Keratinocyte (primary cell): ENCODE measurements around the gene RNPS1. TPM values are rescaled to one million over a fixed set of nuclear protein-coding genes. Genes with fewer than 3 reads are reported as not detected.

Experiments
- DNase-seq: peaks from one replicate; pipeline ENCODE4 v3.0.0-alpha.2; 2011; ENCODE audit warnings: low read depth, missing footprints, low spot score
- FAIRE-seq: peaks from 2 replicates; lab custom pipeline; 2011; peaks lifted over from hg19 to GRCh38; lab: Jason Lieb, UNC
- H2AFZ ChIP-seq: 2 replicates; pipeline ENCODE4 v1.6.0; 2012; ENCODE audit warnings: low read length, control low read depth, inconsistent platforms; ENCODE audit not compliant: control insufficient read depth
- H3K27ac ChIP-seq: 2 replicates; pipeline ENCODE4 v1.5.1; 2011; ENCODE audit warnings: low read length; ENCODE audit not compliant: control insufficient read depth, insufficient read depth
- H3K27me3 ChIP-seq: 3 replicates; pipeline ENCODE4 v1.6.0; 2011; ENCODE audit warnings: low read length; ENCODE audit not compliant: control insufficient read depth, insufficient read depth; ENCODE audit errors: extremely low read depth
- H3K36me3 ChIP-seq, 2 experiments: 2 replicates in 1 of 2; 3 replicates in 1 of 2; pipeline ENCODE4 v1.5.1; 2011; ENCODE audit warnings: low read length in 2 of 2, mild to moderate bottlenecking in 1 of 2; ENCODE audit not compliant: control insufficient read depth in 2 of 2, insufficient read depth in 2 of 2; ENCODE audit errors: extremely low read depth in 1 of 2
- H3K4me1 ChIP-seq: 3 replicates; pipeline ENCODE4 v1.5.1; 2011; ENCODE audit warnings: low read length; ENCODE audit not compliant: control insufficient read depth, insufficient read depth; ENCODE audit errors: extremely low read depth
- H3K4me2 ChIP-seq: 3 replicates; pipeline ENCODE4 v1.6.0; 2011; ENCODE audit warnings: low read depth, low read length; ENCODE audit not compliant: control insufficient read depth, insufficient read depth; ENCODE audit errors: extremely low read depth
- H3K4me3 ChIP-seq, 3 experiments: fragments of 200-600 bp in 1 of 3; sonication (generic) in 1 of 3; 2 replicates in 2 of 3; 3 replicates in 1 of 3; pipeline ENCODE4 v1.5.1; 2011 to 2016; ENCODE audit warnings: low read length in 3 of 3, mild to moderate bottlenecking in 3 of 3, control low read depth in 2 of 3, inconsistent platforms in 1 of 3, low read depth in 1 of 3, mixed read lengths in 1 of 3, mixed run types in 1 of 3, moderate library complexity in 1 of 3; ENCODE audit not compliant: control insufficient read depth in 2 of 3, insufficient read depth in 2 of 3; ENCODE audit errors: extremely low read depth in 1 of 3
- H3K79me2 ChIP-seq: 2 replicates; pipeline ENCODE4 v1.6.0; 2012; ENCODE audit warnings: low read length; ENCODE audit not compliant: control insufficient read depth, insufficient read depth
- H3K9ac ChIP-seq: 3 replicates; pipeline ENCODE4 v1.6.0; 2011; ENCODE audit warnings: low read length; ENCODE audit not compliant: control insufficient read depth, insufficient read depth; ENCODE audit errors: extremely low read depth
- H3K9me1 ChIP-seq: 3 replicates; pipeline ENCODE4 v1.6.0; 2011; ENCODE audit warnings: low read length; ENCODE audit not compliant: control insufficient read depth, insufficient read depth; ENCODE audit errors: extremely low read depth
- H3K9me3 ChIP-seq: 2 replicates; pipeline ENCODE4 v1.5.1; 2012; ENCODE audit warnings: low read depth, low read length; ENCODE audit not compliant: control insufficient read depth
- H4K20me1 ChIP-seq: 3 replicates; pipeline ENCODE4 v1.6.0; 2011; ENCODE audit warnings: low read length; ENCODE audit not compliant: control insufficient read depth, insufficient read depth; ENCODE audit errors: extremely low read depth
- EZH2 ChIP-seq: IDR thresholded peaks from one replicate; pipeline ENCODE4 v1.6.1; 2012; ENCODE audit warnings: inconsistent platforms, mild to moderate bottlenecking, low read length, moderate library complexity
- dilution Hi-C: fragments of 300-500 bp; cut with MboI; formaldehyde crosslinking; loops from one replicate; pipeline ENCODE4 v1.7.0; 2020; ENCODE audit warnings: low sequenced_read_pairs; ENCODE audit not compliant: extremely low pct_ligation_motif_present
- polyA plus RNA-seq, 5 experiments: library from polyadenylated mRNA; depleted of rRNA in 3 of 5; stranded (reverse) in 3 of 5; stranded (forward) in 1 of 5; unstranded in 1 of 5; fragments of >200 nt; gene quantifications; 1 replicate in 1 of 5; 2 replicates in 3 of 5; 3 replicates in 1 of 5; pipeline versions ENCODE4 v1.2.1 to v1.2.3, GENCODE V29; 2011 to 2012; ENCODE audit warnings: missing spikeins in 2 of 5, low read depth in 1 of 5, low replicate concordance in 1 of 5
- TF ChIP-seq, protein P1 (sequence below), 3 experiments: IDR thresholded peaks in 1 of 3; conservative IDR thresholded peaks in 1 of 3; optimal IDR thresholded peaks in 1 of 3; 2 replicates in 2 of 3; 3 replicates in 1 of 3; pipeline versions ENCODE3 to v1.5.1; 2011; ENCODE audit warnings: low read length in 3 of 3, mild to moderate bottlenecking in 3 of 3, moderate library complexity in 2 of 3, control low read depth in 1 of 3, inconsistent platforms in 1 of 3; ENCODE audit not compliant: insufficient read depth in 2 of 3; ENCODE audit errors: extremely low read depth in 1 of 3

The RNPS1 gene
- polyA plus RNA-seq, 1 donor (not counting 4 experiments of a cell fraction or from before 2014, with no cell fraction given) = 89.4 TPM

DNA sequence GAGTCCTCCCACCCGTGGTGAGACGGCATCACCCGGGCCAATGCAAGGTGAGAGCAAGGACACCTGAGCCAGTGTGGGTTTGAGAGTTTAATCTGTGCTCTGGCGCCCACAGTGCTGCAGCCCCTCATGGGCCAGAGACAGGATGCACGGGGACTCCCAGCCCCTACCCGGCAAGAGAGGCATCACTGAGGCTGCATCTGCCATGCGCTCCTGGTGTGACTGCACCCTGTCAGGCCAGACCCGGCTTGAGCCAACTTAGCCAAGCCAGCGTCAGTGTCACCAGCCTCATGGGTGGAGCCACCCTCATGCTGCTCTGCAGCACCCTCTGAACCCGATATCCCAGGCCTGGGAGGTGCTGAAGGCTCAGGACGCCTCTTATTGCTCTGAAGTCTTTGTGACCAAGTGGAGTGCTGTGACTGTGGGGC lies 56.0 kb downstream of the RNPS1 start:
- H4K20me1 ChIP-seq = no peaks in the 10 kb centered on the region
- dilution Hi-C loops = no loop called here
- no peak for FAIRE-seq
- peaks cover 12 to 23% of the 10 kb centered on the region in 2 experiments for H3K36me3 ChIP-seq
- H3K27ac ChIP-seq = no peak overlapping the region
- DNase-seq = no peak
- no peak overlapping the region for H3K4me2 ChIP-seq
- TF ChIP-seq EZH2 = no peak
- TF ChIP-seq, protein P1, sequence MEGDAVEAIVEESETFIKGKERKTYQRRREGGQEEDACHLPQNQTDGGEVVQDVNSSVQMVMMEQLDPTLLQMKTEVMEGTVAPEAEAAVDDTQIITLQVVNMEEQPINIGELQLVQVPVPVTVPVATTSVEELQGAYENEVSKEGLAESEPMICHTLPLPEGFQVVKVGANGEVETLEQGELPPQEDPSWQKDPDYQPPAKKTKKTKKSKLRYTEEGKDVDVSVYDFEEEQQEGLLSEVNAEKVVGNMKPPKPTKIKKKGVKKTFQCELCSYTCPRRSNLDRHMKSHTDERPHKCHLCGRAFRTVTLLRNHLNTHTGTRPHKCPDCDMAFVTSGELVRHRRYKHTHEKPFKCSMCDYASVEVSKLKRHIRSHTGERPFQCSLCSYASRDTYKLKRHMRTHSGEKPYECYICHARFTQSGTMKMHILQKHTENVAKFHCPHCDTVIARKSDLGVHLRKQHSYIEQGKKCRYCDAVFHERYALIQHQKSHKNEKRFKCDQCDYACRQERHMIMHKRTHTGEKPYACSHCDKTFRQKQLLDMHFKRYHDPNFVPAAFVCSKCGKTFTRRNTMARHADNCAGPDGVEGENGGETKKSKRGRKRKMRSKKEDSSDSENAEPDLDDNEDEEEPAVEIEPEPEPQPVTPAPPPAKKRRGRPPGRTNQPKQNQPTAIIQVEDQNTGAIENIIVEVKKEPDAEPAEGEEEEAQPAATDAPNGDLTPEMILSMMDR (optimal IDR thresholded peaks at IDR 0.05 in 1 of 3, IDR thresholded peaks at IDR 0.05 in 1 of 3, conservative IDR thresholded peaks at IDR 0.05 in 1 of 3; ENCODE audit: extremely low read depth in 1 of 3, insufficient read depth in 2 of 3, low read length in 3 of 3) = no peak
- H3K4me1 ChIP-seq = peaks cover 13% of the 10 kb centered on the region
- H3K79me2 ChIP-seq = peaks cover 20% of the 10 kb centered on the region
- H2AFZ ChIP-seq = no peak overlapping the region
- H3K9me1 ChIP-seq = no peaks in the 10 kb centered on the region
- H3K9me3 ChIP-seq = no peaks in the 10 kb centered on the region
- no peaks in the 10 kb centered on the region for H3K27me3 ChIP-seq
- H3K9ac ChIP-seq = no peak overlapping the region
- H3K4me3 ChIP-seq = no peak overlapping the region

DNA sequence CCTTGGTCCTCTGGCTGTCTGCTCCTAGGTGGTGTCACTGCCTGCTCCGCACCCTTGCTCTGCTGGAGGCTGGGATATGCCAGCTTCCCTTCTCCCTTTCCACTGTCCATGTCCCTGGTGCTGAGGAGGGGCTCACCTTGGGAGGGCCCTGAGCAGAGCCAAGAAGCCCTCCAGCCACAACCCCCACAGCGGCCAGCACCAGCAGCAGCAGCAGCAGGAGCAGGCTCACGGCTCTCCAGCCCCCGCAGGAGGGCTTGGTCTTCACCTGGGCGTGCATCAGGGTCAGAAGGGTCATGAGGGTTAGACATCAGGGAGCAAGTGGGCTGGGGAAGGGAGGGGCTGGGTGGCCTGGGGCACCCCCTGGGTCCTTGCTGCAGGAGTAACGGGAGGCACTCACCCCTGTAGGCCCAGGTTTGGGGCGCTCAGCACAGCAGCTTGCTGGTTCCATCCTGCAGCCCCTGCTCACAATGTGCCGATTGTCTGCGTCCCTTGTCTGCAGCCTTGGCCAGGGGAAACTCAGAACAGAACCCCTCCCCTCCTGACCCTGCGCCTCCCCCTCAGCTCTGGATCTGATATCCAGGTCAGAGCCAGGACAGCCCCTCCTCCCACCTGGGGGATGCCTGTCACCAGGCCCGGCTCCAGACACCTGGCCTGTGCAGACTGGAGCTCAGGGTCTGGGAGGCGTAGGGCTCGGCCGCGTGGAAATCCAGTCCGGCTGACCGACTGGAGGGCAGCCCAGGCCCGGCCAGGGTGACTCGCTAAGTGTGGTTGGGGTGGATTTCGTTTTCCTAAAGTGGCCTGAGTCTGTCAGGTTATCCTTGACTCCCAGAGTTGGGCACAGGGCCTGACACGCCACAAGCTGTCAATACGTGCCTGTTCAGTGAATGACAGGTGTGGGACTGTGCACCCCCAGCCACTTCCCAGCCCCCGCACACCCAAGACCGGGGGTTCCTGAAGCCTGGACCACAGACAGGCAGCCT lies 57.2 kb downstream of the RNPS1 start, which contains the start of gene BRICD5:
Gene BRICD5 (minus strand): TSS at position 478 of the 980 bp plus-strand sequence. CDS start 30 bp downstream, at position 448.
- DNase-seq (no peak), FAIRE-seq (no peak)
- Histone ChIP-seq H3K4me1 (peaks cover 17% of the 10 kb centered on the region), H3K27me3 (no peaks in the 10 kb centered on the region), H3K4me2 (no peak within 1 kb of the TSS), H3K4me3 (no peak within 1 kb of the TSS), H3K9me1 (no peaks in the 10 kb centered on the region), H2AFZ (no peak within 1 kb of the TSS), H3K9ac (no peak within 1 kb of the TSS), H3K79me2 (peaks cover 26% of the 10 kb centered on the region), H3K9me3 (no peaks in the 10 kb centered on the region), H4K20me1 (no peaks in the 10 kb centered on the region), H3K36me3 (peaks cover 12 to 26% of the 10 kb centered on the region in 2 experiments), H3K27ac (no peak within 1 kb of the TSS)
- dilution Hi-C loops = no loop called here
- TF ChIP-seq, protein P1 (optimal IDR thresholded peaks at IDR 0.05 in 1 of 3, IDR thresholded peaks at IDR 0.05 in 1 of 3, conservative IDR thresholded peaks at IDR 0.05 in 1 of 3; ENCODE audit: extremely low read depth in 1 of 3, insufficient read depth in 2 of 3, low read length in 3 of 3) = no peak
- no peak for TF ChIP-seq EZH2
